ENCODE results near the gene KSR2. TPM values are rescaled to one million over a fixed set of nuclear protein-coding genes. Genes with fewer than 3 reads are reported as not detected.

Gene KSR2
- total RNA-seq, 2 experiments from 2014 or later, result 0.03 to 0.15 TPM

GRCh38 chr12:117646520-117646919 lies 322.3 kb downstream of the KSR2 start:
- H3K36me3 ChIP-seq (ENCODE audit: insufficient read depth, low read length), result no peaks in the 10 kb centered on the region
- BruUV-seq (replicated peaks), result no TSS peak
- no peak overlapping the region for H3K4me2 ChIP-seq (ENCODE audit: low read length)
- intact Hi-C loops (cut with micrococcal nuclease; ENCODE audit: unreplicated experiment), result no loop called here
- H3K9me3 ChIP-seq (ENCODE audit: low read length), result no peaks in the 10 kb centered on the region
- CTCF ChIA-PET (ENCODE audit: unreplicated experiment), result no interaction called here
- POLR2A ChIA-PET, result no interaction called here
- no peaks in the 10 kb centered on the region for H3K4me1 ChIP-seq (ENCODE audit: insufficient read depth, low read length, poor library complexity, severe bottlenecking)
- H3K4me3 ChIP-seq (ENCODE audit: low read depth, low read length, poor library complexity, severe bottlenecking), result no peak overlapping the region
- no peak for TF ChIP-seq EZH2phosphoT487 (IDR thresholded peaks at IDR 0.05; ENCODE audit: borderline replicate concordance, low read depth, low read length)
- TF ChIP-seq, protein P1, sequence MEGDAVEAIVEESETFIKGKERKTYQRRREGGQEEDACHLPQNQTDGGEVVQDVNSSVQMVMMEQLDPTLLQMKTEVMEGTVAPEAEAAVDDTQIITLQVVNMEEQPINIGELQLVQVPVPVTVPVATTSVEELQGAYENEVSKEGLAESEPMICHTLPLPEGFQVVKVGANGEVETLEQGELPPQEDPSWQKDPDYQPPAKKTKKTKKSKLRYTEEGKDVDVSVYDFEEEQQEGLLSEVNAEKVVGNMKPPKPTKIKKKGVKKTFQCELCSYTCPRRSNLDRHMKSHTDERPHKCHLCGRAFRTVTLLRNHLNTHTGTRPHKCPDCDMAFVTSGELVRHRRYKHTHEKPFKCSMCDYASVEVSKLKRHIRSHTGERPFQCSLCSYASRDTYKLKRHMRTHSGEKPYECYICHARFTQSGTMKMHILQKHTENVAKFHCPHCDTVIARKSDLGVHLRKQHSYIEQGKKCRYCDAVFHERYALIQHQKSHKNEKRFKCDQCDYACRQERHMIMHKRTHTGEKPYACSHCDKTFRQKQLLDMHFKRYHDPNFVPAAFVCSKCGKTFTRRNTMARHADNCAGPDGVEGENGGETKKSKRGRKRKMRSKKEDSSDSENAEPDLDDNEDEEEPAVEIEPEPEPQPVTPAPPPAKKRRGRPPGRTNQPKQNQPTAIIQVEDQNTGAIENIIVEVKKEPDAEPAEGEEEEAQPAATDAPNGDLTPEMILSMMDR (conservative IDR thresholded peaks at IDR 0.05; ENCODE audit: low read length), result no peak
- no peak overlapping the region for H3K27ac ChIP-seq (ENCODE audit: low read depth, low read length, poor library complexity, severe bottlenecking)
- H3K9me2 ChIP-seq (ENCODE audit: insufficient read depth, low read length), result no peaks in the 10 kb centered on the region
- no peak for DNase-seq (ENCODE audit: low spot score)
- no peak overlapping the region for H2AFZ ChIP-seq (ENCODE audit: low read length)
- no peaks in the 10 kb centered on the region for H4K20me1 ChIP-seq (ENCODE audit: insufficient read depth, low read length)
- no peaks in the 10 kb centered on the region for H3K79me2 ChIP-seq (ENCODE audit: insufficient read depth, low read depth, low read length)

- Histone ChIP-seq H2AFZ (ENCODE audit: low read length) (no peak overlapping the region), H3K27ac (ENCODE audit: low read depth, low read length, poor library complexity, severe bottlenecking) (no peak overlapping the region), H3K4me3 (ENCODE audit: low read depth, low read length, poor library complexity, severe bottlenecking) (no peak overlapping the region), H3K9me3 (ENCODE audit: low read length) (no peaks in the 10 kb centered on the region), H3K9me2 (ENCODE audit: insufficient read depth, low read length) (no peaks in the 10 kb centered on the region), H3K36me3 (ENCODE audit: insufficient read depth, low read length) (no peaks in the 10 kb centered on the region), H3K4me2 (ENCODE audit: low read length) (no peak overlapping the region), H3K4me1 (ENCODE audit: insufficient read depth, low read length, poor library complexity, severe bottlenecking) (no peaks in the 10 kb centered on the region), H4K20me1 (ENCODE audit: insufficient read depth, low read length) (no peaks in the 10 kb centered on the region), H3K79me2 (ENCODE audit: insufficient read depth, low read depth, low read length) (no peaks in the 10 kb centered on the region)
- intact Hi-C loops (cut with micrococcal nuclease; ENCODE audit: unreplicated experiment), result no loop called here
- DNase-seq (ENCODE audit: low spot score), result no peak
- BruUV-seq (replicated peaks), result no TSS peak
- TF ChIP-seq, protein P1 (conservative IDR thresholded peaks at IDR 0.05; ENCODE audit: low read length), result no peak
- TF ChIP-seq EZH2phosphoT487 (IDR thresholded peaks at IDR 0.05; ENCODE audit: borderline replicate concordance, low read depth, low read length), result no peak
- CTCF ChIA-PET (ENCODE audit: unreplicated experiment), result no interaction called here
- POLR2A ChIA-PET, result no interaction called here
Observed at GRCh38 chr12:117645473-117645872, 323.3 kb downstream of the KSR2 start.

- Histone ChIP-seq H3K4me3 (ENCODE audit: low read depth, low read length, poor library complexity, severe bottlenecking) (no peak overlapping the region), H3K9me3 (ENCODE audit: low read length) (no peaks in the 10 kb centered on the region), H3K36me3 (ENCODE audit: insufficient read depth, low read length) (no peaks in the 10 kb centered on the region), H3K4me2 (ENCODE audit: low read length) (no peak overlapping the region), H4K20me1 (ENCODE audit: insufficient read depth, low read length) (no peaks in the 10 kb centered on the region), H3K4me1 (ENCODE audit: insufficient read depth, low read length, poor library complexity, severe bottlenecking) (no peaks in the 10 kb centered on the region), H3K79me2 (ENCODE audit: insufficient read depth, low read depth, low read length) (no peaks in the 10 kb centered on the region), H2AFZ (ENCODE audit: low read length) (no peak overlapping the region), H3K9me2 (ENCODE audit: insufficient read depth, low read length) (no peaks in the 10 kb centered on the region), H3K27ac (ENCODE audit: low read depth, low read length, poor library complexity, severe bottlenecking) (no peak overlapping the region)
- TF ChIP-seq EZH2phosphoT487 (IDR thresholded peaks at IDR 0.05; ENCODE audit: borderline replicate concordance, low read depth, low read length), result no peak
- TF ChIP-seq, protein P1 (conservative IDR thresholded peaks at IDR 0.05; ENCODE audit: low read length), result no peak
- BruUV-seq (replicated peaks), result no TSS peak
- intact Hi-C loops (cut with micrococcal nuclease; ENCODE audit: unreplicated experiment), result no loop called here
- CTCF ChIA-PET (ENCODE audit: unreplicated experiment), result no interaction called here
- POLR2A ChIA-PET, result no interaction called here
- DNase-seq (ENCODE audit: low spot score), result no peak
Observed at GRCh38 chr12:117643971-117644370, 324.8 kb downstream of the KSR2 start.

Measured in OCI-LY7 (cell line).